ENCODE measurements around the gene CPVL.

The CPVL gene

GRCh38 chr7:29040579-29040925, 105.8 kb downstream of the CPVL start:
- no peak for DNase-seq

- no peak for DNase-seq
Measured at GRCh38 chr7:29039821-29040578, 106.3 kb downstream of the CPVL start.

- DNase-seq: no peak
Measured at GRCh38 chr7:29038463-29038862, 107.9 kb downstream of the CPVL start.

GRCh38 chr7:29035044-29035740, 111.1 kb downstream of the CPVL start:
- DNase-seq: no peak

- DNase-seq: no peak
Measured at GRCh38 chr7:29033584-29033983, 112.8 kb downstream of the CPVL start.

GRCh38 chr7:29032146-29032545, 114.2 kb downstream of the CPVL start:
- DNase-seq: no peak

GRCh38 chr7:29030781-29031275, 115.5 kb downstream of the CPVL start:
- DNase-seq: no peak

GRCh38 chr7:29022291-29022988, 123.9 kb downstream of the CPVL start:
- no peak for DNase-seq

- DNase-seq: no peak
Measured at GRCh38 chr7:29019896-29020295, 126.4 kb downstream of the CPVL start.

GRCh38 chr7:29019387-29019786, 127.0 kb downstream of the CPVL start:
- DNase-seq: no peak

GRCh38 chr7:29017713-29018112, 128.6 kb downstream of the CPVL start:
- DNase-seq: no peak

- no peak for DNase-seq
Measured at GRCh38 chr7:29014725-29015124, 131.6 kb downstream of the CPVL start.

- no peak for DNase-seq
Measured at GRCh38 chr7:29013931-29014330, 132.4 kb downstream of the CPVL start.

- DNase-seq: no peak
Measured at GRCh38 chr7:29013082-29013695, 133.1 kb downstream of the CPVL start.

GRCh38 chr7:29009947-29010346, 136.4 kb downstream of the CPVL start:
- DNase-seq: no peak

- no peak for DNase-seq
Measured at GRCh38 chr7:29008590-29008989, 137.7 kb downstream of the CPVL start.

- no peak for DNase-seq
Measured at GRCh38 chr7:29007127-29007526, 139.2 kb downstream of the CPVL start.

- no peak for DNase-seq
Measured at GRCh38 chr7:29005829-29006228, 140.5 kb downstream of the CPVL start.

GRCh38 chr7:29005406-29005805, 140.9 kb downstream of the CPVL start:
- DNase-seq: no peak

GRCh38 chr7:29003703-29004102, 142.6 kb downstream of the CPVL start:
- no peak for DNase-seq

- no peak for DNase-seq
Measured at GRCh38 chr7:29000717-29001076, 145.6 kb downstream of the CPVL start.

GRCh38 chr7:28999895-29000716, 146.2 kb downstream of the CPVL start:
- no peak for DNase-seq

GRCh38 chr7:28999427-28999826, 146.9 kb downstream of the CPVL start:
- DNase-seq: no peak

Data from activated naive CD4-positive, alpha-beta T cell treated with anti-CD3 and anti-CD28 coated beads, Interleukin-2, amount 50 U/mL, for 16 hours (primary cell).